HG03520 (cell line): ENCODE data around the gene BTAF1.

Source experiments
- ATAC-seq: cut with Tn5 transposase; IDR thresholded peaks from one replicate; pipeline ENCODE4 v1.9.1; 2021; ENCODE audit warnings: mild to moderate bottlenecking, moderate library complexity; ENCODE audit not compliant: unreplicated experiment

The BTAF1 gene

GRCh38 chr10:91907914-91908336, 15.6 kb upstream of the BTAF1 start:
- ATAC-seq = no peak

GRCh38 chr10:91908337-91909116, 15.0 kb upstream of the BTAF1 start:
- ATAC-seq = peak; percentile 91

GRCh38 chr10:91909117-91909677, 14.4 kb upstream of the BTAF1 start, which contains the start of gene FGFBP3:
FGFBP3 (minus strand) TSS chr10:91909486; CDS start chr10:91908969, 517 bp downstream.
- no peak for ATAC-seq

- no peak for ATAC-seq
Measured at GRCh38 chr10:91910467-91910866, 13.1 kb upstream of the BTAF1 start.

GRCh38 chr10:91919651-91920050, 3.9 kb upstream of the BTAF1 start:
- ATAC-seq = no peak

GRCh38 chr10:91924212-91925021, 847 bp downstream of the BTAF1 start:
- no peak for ATAC-seq

GRCh38 chr10:91925022-91925320, 1.4 kb downstream of the BTAF1 start:
- no peak for ATAC-seq

- no peak for ATAC-seq
Measured at GRCh38 chr10:91930939-91931338, 7.4 kb downstream of the BTAF1 start.

- no peak for ATAC-seq
Measured at GRCh38 chr10:91931526-91932190, 8.1 kb downstream of the BTAF1 start.

- no peak for ATAC-seq
Measured at GRCh38 chr10:91932737-91933136, 9.2 kb downstream of the BTAF1 start.

GRCh38 chr10:91935886-91936285, 12.3 kb downstream of the BTAF1 start:
- no peak for ATAC-seq

GRCh38 chr10:91939653-91940052, 16.1 kb downstream of the BTAF1 start:
- ATAC-seq = no peak

GRCh38 chr10:91941426-91941825, 17.9 kb downstream of the BTAF1 start:
- ATAC-seq = no peak

- ATAC-seq = peak; percentile 55
Measured at GRCh38 chr10:91944880-91945630, 21.5 kb downstream of the BTAF1 start.

GRCh38 chr10:91953600-91954160, 30.1 kb downstream of the BTAF1 start:
- ATAC-seq = no peak

GRCh38 chr10:91955114-91955513, 31.5 kb downstream of the BTAF1 start:
- no peak for ATAC-seq

- ATAC-seq = no peak
Measured at GRCh38 chr10:91957091-91957490, 33.5 kb downstream of the BTAF1 start.

- ATAC-seq = no peak
Measured at GRCh38 chr10:91969297-91969696, 45.7 kb downstream of the BTAF1 start.

GRCh38 chr10:91974960-91975359, 51.4 kb downstream of the BTAF1 start:
- no peak for ATAC-seq

- ATAC-seq = no peak
Measured at GRCh38 chr10:91975438-91975837, 51.9 kb downstream of the BTAF1 start.
